Measurements from ENCODE around the gene KCMF1. TPM values are rescaled to one million over a fixed set of nuclear protein-coding genes. Genes with fewer than 3 reads are reported as not detected.
A peak's percentile ranks its signal among the peaks of the same experiment; 100 is the strongest.

KCMF1 gene
- total and polyA plus RNA-seq, 2 of the 13 experiments (the other 11 are each of a cell fraction or from before 2014, with no cell fraction given): 62.1 to 116 TPM

DNA sequence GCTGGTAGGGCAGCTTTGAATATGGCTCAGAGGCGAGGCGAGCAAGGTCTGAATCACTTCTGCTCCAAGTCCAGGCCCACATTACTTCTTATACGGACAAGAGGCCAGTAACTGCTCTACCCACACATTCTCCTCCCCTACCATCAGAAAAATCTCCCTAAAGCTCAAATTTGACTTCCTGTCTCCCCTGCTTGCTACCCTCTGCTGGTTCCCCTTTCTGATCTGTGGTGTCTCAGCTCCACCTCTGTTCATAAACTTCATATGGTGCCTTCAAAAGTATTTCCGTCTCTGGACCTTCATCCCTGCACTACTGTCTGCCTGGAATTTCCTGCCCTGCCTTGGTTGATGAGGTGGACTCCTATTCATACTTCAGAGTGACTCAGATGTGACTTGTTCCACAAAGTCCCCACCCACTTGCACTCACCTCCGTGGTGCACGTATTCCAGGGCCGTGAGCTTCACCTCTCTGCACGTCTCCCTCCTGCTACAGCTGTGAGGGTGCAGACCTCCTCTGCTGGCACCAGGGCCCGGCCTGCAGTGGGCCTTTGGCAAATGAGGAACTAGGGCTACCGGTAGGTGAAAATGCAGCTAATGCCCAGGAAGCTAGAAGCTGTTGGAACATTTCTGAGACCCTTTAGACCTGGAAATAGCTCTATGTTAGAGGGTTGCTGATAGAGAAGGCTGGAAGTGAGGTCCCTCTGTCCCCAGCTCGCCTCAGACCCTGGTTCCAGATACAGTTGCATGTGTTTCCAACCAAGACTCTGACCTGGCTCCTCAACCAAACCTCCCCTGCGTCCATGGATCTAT lies 24.6 kb upstream of the KCMF1 start (continued):
- TF ChIP-seq AFF4 (CRISPR knock-in tag; IDR thresholded peaks at IDR 0.05) (no peak), HOXA5 (CRISPR knock-in tag; IDR thresholded peaks at IDR 0.05) (no peak), ZNF678 (CRISPR knock-in tag; IDR thresholded peaks at IDR 0.05) (no peak), JUNB (CRISPR knock-in tag; IDR thresholded peaks at IDR 0.05; ENCODE audit: borderline replicate concordance) (peak; percentile 31; the same call in 1 of the 2 replicates), KLF16 (CRISPR knock-in tag; IDR thresholded peaks at IDR 0.05) (0 out of 4 replicates have a peak, but pooled peaks of 1 of the 2 experiments have one; percentile 42), DR1 (CRISPR knock-in tag; IDR thresholded peaks at IDR 0.05) (no peak), ZNF781 (CRISPR knock-in tag; IDR thresholded peaks at IDR 0.05; ENCODE audit: borderline replicate concordance, not compliant biosample characterization) (no peak), FOXJ3 (CRISPR knock-in tag; IDR thresholded peaks at IDR 0.05; ENCODE audit: borderline replicate concordance) (0 out of 2 replicates have a peak, but pooled peaks have one; percentile 30), FOXA3 (CRISPR knock-in tag; IDR thresholded peaks at IDR 0.05) (peak; percentile 57), PRMT3 (CRISPR knock-in tag; IDR thresholded peaks at IDR 0.05; ENCODE audit: borderline replicate concordance, low read depth) (peak; percentile 46; the same call in 1 of the 2 replicates), RFX3 (CRISPR knock-in tag; IDR thresholded peaks at IDR 0.05) (no peak), SMAD9 (CRISPR knock-in tag; IDR thresholded peaks at IDR 0.05) (no peak), ZNF839 (CRISPR knock-in tag; IDR thresholded peaks at IDR 0.05; ENCODE audit: borderline replicate concordance) (peak; percentile 88; the same call in 1 of the 2 replicates), CENPX (CRISPR knock-in tag; IDR thresholded peaks at IDR 0.05) (no peak), RXRB (CRISPR knock-in tag; IDR thresholded peaks at IDR 0.05; ENCODE audit: borderline replicate concordance) (peak; percentile 88), ZNF644 (CRISPR knock-in tag; IDR thresholded peaks at IDR 0.05; ENCODE audit: low read depth) (peak; percentile 38; the same call in 1 of the 2 replicates), ZNF776 (CRISPR knock-in tag; IDR thresholded peaks at IDR 0.05) (no peak), CHD2 (IDR thresholded peaks at IDR 0.05; ENCODE audit: low read depth, low read length) (0 out of 2 replicates have a peak, but pooled peaks have one; percentile 13)
- TF ChIP-seq, protein P1, sequence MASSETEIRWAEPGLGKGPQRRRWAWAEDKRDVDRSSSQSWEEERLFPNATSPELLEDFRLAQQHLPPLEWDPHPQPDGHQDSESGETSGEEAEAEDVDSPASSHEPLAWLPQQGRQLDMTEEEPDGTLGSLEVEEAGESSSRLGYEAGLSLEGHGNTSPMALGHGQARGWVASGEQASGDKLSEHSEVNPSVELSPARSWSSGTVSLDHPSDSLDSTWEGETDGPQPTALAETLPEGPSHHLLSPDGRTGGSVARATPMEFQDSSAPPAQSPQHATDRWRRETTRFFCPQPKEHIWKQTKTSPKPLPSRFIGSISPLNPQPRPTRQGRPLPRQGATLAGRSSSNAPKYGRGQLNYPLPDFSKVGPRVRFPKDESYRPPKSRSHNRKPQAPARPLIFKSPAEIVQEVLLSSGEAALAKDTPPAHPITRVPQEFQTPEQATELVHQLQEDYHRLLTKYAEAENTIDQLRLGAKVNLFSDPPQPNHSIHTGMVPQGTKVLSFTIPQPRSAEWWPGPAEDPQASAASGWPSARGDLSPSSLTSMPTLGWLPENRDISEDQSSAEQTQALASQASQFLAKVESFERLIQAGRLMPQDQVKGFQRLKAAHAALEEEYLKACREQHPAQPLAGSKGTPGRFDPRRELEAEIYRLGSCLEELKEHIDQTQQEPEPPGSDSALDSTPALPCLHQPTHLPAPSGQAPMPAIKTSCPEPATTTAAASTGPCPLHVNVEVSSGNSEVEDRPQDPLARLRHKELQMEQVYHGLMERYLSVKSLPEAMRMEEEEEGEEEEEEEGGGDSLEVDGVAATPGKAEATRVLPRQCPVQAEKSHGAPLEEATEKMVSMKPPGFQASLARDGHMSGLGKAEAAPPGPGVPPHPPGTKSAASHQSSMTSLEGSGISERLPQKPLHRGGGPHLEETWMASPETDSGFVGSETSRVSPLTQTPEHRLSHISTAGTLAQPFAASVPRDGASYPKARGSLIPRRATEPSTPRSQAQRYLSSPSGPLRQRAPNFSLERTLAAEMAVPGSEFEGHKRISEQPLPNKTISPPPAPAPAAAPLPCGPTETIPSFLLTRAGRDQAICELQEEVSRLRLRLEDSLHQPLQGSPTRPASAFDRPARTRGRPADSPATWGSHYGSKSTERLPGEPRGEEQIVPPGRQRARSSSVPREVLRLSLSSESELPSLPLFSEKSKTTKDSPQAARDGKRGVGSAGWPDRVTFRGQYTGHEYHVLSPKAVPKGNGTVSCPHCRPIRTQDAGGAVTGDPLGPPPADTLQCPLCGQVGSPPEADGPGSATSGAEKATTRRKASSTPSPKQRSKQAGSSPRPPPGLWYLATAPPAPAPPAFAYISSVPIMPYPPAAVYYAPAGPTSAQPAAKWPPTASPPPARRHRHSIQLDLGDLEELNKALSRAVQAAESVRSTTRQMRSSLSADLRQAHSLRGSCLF (CRISPR knock-in tag; IDR thresholded peaks at IDR 0.05; ENCODE audit: borderline replicate concordance): no peak
- TF ChIP-seq, protein P2, sequence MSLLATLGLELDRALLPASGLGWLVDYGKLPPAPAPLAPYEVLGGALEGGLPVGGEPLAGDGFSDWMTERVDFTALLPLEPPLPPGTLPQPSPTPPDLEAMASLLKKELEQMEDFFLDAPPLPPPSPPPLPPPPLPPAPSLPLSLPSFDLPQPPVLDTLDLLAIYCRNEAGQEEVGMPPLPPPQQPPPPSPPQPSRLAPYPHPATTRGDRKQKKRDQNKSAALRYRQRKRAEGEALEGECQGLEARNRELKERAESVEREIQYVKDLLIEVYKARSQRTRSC (CRISPR knock-in tag; IDR thresholded peaks at IDR 0.05; ENCODE audit: low read depth): no peak; the same call in 1 of the 2 replicates
